Stomach (tissue), 9 donors: ENCODE data around the gene ACOXL. TPM values are rescaled to one million over a fixed set of nuclear protein-coding genes. Genes with fewer than 3 reads are reported as not detected.

Source experiments
- DNase-seq, 2 donors: peaks; one replicate each; pipeline versions ENCODE4 v3.0.0 to v3.0.0-alpha.2; 2013 to 2019
- H3K27ac ChIP-seq, 5 donors: fragments of 200-600 bp in 4 of 5; sonication (generic) in 4 of 5; one replicate each; pipeline ENCODE4 v1.5.1; 2013 to 2019; ENCODE audit warnings: mild to moderate bottlenecking in 1 of 5, moderate library complexity in 1 of 5
- H3K27me3 ChIP-seq, 3 donors: fragments of 200-600 bp; sonication (generic); one replicate each; pipeline ENCODE4 v1.5.1; 2017 to 2019; ENCODE audit warnings: mixed run types in 1 of 3
- H3K36me3 ChIP-seq, 4 donors: fragments of 200-600 bp; sonication (generic); 1 replicate in 3 of 4; 2 replicates in 1 of 4; pipeline ENCODE4 v1.5.1; 2016 to 2019
- H3K4me1 ChIP-seq, 4 donors: fragments of 200-600 bp; sonication (generic); one replicate each; pipeline ENCODE4 v1.5.1; 2016 to 2019
- H3K4me3 ChIP-seq, 4 donors: fragments of 200-600 bp; sonication (generic) in 3 of 4; one replicate each; pipeline ENCODE4 v1.5.1; 2016 to 2019; ENCODE audit warnings: mild to moderate bottlenecking in 1 of 4
- H3K9me3 ChIP-seq, 4 donors: fragments of 200-600 bp; sonication (generic); one replicate each; pipeline ENCODE4 v1.5.1; 2016 to 2019
- EP300 ChIP-seq: sonication (generic); formaldehyde crosslinking; IDR thresholded peaks from one replicate; pipeline ENCODE4 v1.6.1; 2017; ENCODE audit warnings: antibody characterized with exemption
- POLR2A ChIP-seq, 4 donors: fragments of 450-650 bp; IDR thresholded peaks; one replicate each; pipeline ENCODE4 v1.6.1; 2016; ENCODE audit warnings: antibody characterized with exemption in 4 of 4, control low read depth in 2 of 4, mild to moderate bottlenecking in 1 of 4, moderate library complexity in 1 of 4
- POLR2AphosphoS5 ChIP-seq, 3 donors: sonication (generic); formaldehyde crosslinking; IDR thresholded peaks; one replicate each; pipeline ENCODE4 v1.6.1; 2016; ENCODE audit warnings: antibody characterized with exemption in 3 of 3
- WGBS, 5 donors: extraction: QIAGEN DNeasy Blood & Tissue Kit in 3 of 5; methylation state at CpG; one replicate each; pipeline versions ENCODE4 v1.1.5 to v1.1.7; 2013 to 2018; 5-methylcytosine and 5-hydroxymethylcytosine counted together
- intact Hi-C: fragments of 100-400 bp; cut with DNase I; formaldehyde crosslinking; loops from one replicate; pipeline ENCODE4 v1.15.1; 2023; ENCODE audit warnings: low total_unique reads
- polyA plus RNA-seq, 3 donors: library from polyadenylated mRNA; stranded (reverse); fragments of 200-250 nt; gene quantifications; one replicate each; pipeline ENCODE4 v1.2.3, GENCODE V29; 2013
- total RNA-seq, 5 donors: library from RNA; depleted of rRNA; stranded (reverse); fragments of >200 nt; gene quantifications; one replicate each; pipeline versions ENCODE4 v1.1.0 to v1.2.3, GENCODE V29; 2014 to 2016
- TF ChIP-seq, protein P1 (sequence below), 7 experiments: fragments of 450-650 bp in 4 of 7; fragments of 200-600 bp in 3 of 7; sonication (generic) in 3 of 7; IDR thresholded peaks; one replicate each; pipeline ENCODE4 v1.5.1; 2016 to 2019; ENCODE audit warnings: antibody characterized with exemption in 7 of 7, control low read depth in 2 of 7, mild to moderate bottlenecking in 1 of 7
- donor health status: healthy with polysubstance abuse.
- donor health status: Bipolar disorder and iron deficiency.
- donor health status: healthy.

Gene ACOXL
- total and polyA plus RNA-seq, 8 donors: 0.10 to 1.3 (median 0.45) TPM; not detected in 3

DNA sequence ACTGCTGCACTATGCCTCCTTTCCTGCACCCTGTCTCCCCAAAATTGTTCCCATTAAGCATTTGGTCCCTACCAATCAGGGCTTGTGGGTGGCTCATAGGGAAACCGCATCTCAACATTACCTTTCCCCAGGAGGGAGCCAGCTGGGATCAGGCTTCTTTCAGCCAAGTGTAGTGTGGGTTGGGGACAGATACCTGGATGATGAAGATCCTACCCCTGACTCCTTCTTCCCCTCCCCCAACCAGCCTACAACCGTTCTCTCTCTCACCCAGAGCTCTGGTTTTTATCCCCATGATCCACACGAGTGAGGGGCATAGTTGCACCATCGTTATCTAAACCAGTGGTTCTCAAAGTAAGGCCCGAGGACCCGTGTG lies 40.0 kb downstream of the ACOXL start:
- Histone ChIP-seq H3K36me3 (no peaks in the 10 kb centered on the region), H3K9me3 (no peaks in the 10 kb centered on the region), H3K4me3 (no peak overlapping the region), H3K4me1 (peaks cover 18 to 35% (median 26%) of the 10 kb centered on the region in 4 donors), H3K27ac (no peak overlapping the region), H3K27me3 (no peaks in the 10 kb centered on the region)
- WGBS, 5 donors: 70 to 83% (median 78%) methylated on average over 6 of the region's 6 CpGs
- intact Hi-C loops: no loop called here
- TF ChIP-seq EP300 (no peak), POLR2AphosphoS5 (IDR thresholded peaks at IDR 0.05) (no peak), POLR2A (IDR thresholded peaks at IDR 0.05) (no peak)
- TF ChIP-seq, protein P1, sequence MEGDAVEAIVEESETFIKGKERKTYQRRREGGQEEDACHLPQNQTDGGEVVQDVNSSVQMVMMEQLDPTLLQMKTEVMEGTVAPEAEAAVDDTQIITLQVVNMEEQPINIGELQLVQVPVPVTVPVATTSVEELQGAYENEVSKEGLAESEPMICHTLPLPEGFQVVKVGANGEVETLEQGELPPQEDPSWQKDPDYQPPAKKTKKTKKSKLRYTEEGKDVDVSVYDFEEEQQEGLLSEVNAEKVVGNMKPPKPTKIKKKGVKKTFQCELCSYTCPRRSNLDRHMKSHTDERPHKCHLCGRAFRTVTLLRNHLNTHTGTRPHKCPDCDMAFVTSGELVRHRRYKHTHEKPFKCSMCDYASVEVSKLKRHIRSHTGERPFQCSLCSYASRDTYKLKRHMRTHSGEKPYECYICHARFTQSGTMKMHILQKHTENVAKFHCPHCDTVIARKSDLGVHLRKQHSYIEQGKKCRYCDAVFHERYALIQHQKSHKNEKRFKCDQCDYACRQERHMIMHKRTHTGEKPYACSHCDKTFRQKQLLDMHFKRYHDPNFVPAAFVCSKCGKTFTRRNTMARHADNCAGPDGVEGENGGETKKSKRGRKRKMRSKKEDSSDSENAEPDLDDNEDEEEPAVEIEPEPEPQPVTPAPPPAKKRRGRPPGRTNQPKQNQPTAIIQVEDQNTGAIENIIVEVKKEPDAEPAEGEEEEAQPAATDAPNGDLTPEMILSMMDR (IDR thresholded peaks at IDR 0.05): no peak
- no peak for DNase-seq

DNA sequence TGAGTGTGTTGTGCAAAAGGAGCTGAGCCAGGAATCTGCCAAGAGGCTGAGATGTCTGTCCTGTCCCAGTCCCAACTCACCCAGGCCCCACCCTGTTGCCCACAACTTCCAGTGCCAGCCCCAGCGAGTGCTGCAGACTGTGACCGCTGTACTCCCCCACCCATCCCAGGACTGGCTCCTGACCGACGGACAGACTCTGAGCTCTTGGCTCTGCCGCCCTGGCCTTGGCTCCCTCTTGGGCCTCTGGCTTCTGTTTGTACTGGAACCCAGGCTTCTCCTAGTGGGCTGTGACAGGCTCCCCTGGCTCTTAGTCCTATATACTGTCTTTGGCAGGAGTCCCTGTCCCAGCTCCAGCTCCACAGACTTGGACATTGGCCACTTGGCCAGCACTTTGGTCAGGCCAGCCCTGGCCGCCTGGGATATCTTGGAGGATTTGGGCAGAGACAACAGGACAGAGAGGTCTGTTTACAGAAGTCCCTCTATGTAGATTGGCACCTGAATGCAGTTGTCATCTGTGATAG lies 41.1 kb downstream of the ACOXL start:
- H3K9me3 ChIP-seq: no peaks in the 10 kb centered on the region
- 4 to 31% (median 24%) methylated on average over 4 to 6 of the region's 6 CpGs for WGBS, 5 donors
- H3K4me3 ChIP-seq: no peak overlapping the region
- no peak for TF ChIP-seq POLR2A (IDR thresholded peaks at IDR 0.05)
- TF ChIP-seq, protein P1 (IDR thresholded peaks at IDR 0.05): no peak
- no peak for TF ChIP-seq POLR2AphosphoS5 (IDR thresholded peaks at IDR 0.05)
- no peak for TF ChIP-seq EP300
- H3K36me3 ChIP-seq: no peaks in the 10 kb centered on the region
- intact Hi-C loops: no loop called here
- peak; percentile 59 to 78 for DNase-seq
- peaks cover 18 to 35% (median 26%) of the 10 kb centered on the region in 4 donors for H3K4me1 ChIP-seq
- H3K27me3 ChIP-seq: no peaks in the 10 kb centered on the region
- peak overlapping the region in 1 of 5 donors; percentile 32 for H3K27ac ChIP-seq

DNA sequence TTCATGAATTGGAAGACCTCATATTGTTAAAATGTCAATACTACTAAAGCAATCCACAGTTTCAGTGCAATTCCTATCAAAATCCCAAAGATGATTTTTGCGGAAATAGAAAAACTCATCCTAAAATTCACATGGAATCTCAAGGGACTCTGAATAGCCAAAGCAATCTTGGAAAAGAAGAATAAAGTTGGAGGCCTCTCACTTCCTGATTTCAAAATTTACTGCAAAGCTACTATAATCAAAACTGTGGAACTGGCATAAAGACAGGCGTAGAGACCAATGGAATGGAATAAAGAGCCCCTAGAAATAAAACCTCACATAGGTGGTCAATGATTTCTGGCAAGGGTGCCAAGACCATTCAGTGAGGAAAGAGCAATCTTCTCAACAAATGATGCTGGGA lies 42.3 kb downstream of the ACOXL start:
- H3K9me3 ChIP-seq: no peaks in the 10 kb centered on the region
- TF ChIP-seq POLR2A (IDR thresholded peaks at IDR 0.05) (no peak), POLR2AphosphoS5 (IDR thresholded peaks at IDR 0.05) (no peak), EP300 (no peak)
- TF ChIP-seq, protein P1 (IDR thresholded peaks at IDR 0.05): no peak
- DNase-seq: no peak
- no peak overlapping the region for H3K4me3 ChIP-seq
- intact Hi-C loops: no loop called here
- WGBS, 5 donors: 87 to 97% (median 94%) methylated on average over 2 of the region's 2 CpGs
- no peaks in the 10 kb centered on the region for H3K36me3 ChIP-seq
- no peak overlapping the region for H3K27ac ChIP-seq
- peaks cover 18 to 35% (median 26%) of the 10 kb centered on the region in 4 donors for H3K4me1 ChIP-seq
- no peaks in the 10 kb centered on the region for H3K27me3 ChIP-seq

DNA sequence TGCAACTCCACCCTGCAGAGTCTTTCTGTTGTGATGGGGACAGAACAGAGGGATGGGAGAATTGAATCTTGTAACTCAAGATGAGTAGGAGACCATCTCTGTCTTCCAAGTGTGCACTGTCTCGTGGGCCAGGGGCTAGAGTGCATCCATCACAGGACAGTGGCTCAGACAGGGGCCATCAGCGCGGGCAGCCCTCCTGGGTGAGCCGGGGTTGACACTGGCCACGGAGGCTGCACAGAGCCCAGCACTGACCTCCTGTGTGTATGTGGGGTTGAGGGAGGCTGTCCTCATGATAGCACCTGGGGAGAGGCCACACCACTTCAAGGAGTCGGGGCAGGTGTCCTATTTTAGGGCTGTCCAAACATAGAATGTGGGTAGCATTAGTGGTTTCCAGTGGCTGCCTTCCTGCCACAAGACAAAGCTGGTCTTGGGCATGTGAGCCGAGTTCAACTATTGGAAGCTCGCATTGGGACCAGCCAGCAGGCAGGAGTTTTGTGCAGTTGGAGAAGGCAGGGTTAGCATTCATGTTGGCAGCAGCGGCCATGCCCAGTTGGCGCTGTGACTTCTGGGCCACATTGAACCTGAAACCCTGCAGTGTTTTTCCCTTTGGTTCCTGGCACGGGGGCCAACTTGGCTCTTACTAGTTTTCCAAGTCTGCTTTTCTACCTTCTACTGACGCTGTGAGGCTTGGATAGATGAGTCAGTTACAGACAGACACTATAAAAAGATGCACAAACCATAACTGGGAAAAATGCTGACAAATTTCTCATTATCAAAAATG lies 45.3 kb downstream of the ACOXL start:
- intact Hi-C loops: no loop called here
- peaks cover 9 to 14% (median 11%) of the 10 kb centered on the region in 4 donors for H3K4me1 ChIP-seq
- no peaks in the 10 kb centered on the region for H3K27me3 ChIP-seq
- H3K36me3 ChIP-seq: no peaks in the 10 kb centered on the region
- WGBS, 5 donors: 84 to 91% (median 88%) methylated on average over 10 to 12 of the region's 12 CpGs
- TF ChIP-seq POLR2AphosphoS5 (IDR thresholded peaks at IDR 0.05): no peak
- TF ChIP-seq EP300: no peak
- TF ChIP-seq, protein P1 (IDR thresholded peaks at IDR 0.05): no peak
- no peak for TF ChIP-seq POLR2A (IDR thresholded peaks at IDR 0.05)
- no peak overlapping the region for H3K4me3 ChIP-seq
- H3K9me3 ChIP-seq: no peaks in the 10 kb centered on the region
- no peak for DNase-seq
- H3K27ac ChIP-seq: no peak overlapping the region
